RPMI8226 (cell line): Measurements from ENCODE around the gene TMIGD3.
A peak's percentile ranks its signal among the peaks of the same experiment; 100 is the strongest.

Experiments
- DNase-seq: peaks from one replicate; pipeline ENCODE4 v3.0.0-alpha.2; 2015

Gene TMIGD3

DNA sequence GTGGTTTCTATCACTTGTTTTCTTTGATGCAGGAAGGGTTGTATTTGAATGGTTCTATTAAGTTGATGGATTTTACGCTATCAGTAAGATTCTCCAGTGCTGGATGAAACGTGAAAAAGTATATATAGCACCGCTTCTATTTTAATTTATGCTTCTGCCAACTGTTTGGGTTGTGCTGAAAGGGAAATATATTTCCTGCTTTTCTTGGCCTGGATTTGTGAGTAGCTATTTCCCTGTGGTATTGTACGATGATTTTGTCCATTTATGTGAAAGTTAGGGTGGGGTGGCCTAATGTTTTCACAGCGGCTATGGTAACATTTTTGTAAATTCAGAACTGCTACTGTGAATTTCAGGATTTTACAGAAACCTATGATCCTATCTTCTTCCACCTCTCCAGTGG is 29.3 kb downstream of the TMIGD3 start:
- no peak for DNase-seq

GRCh38 chr1:111471538-111471937 is 31.9 kb downstream of the TMIGD3 start:
- DNase-seq, result no peak

DNA sequence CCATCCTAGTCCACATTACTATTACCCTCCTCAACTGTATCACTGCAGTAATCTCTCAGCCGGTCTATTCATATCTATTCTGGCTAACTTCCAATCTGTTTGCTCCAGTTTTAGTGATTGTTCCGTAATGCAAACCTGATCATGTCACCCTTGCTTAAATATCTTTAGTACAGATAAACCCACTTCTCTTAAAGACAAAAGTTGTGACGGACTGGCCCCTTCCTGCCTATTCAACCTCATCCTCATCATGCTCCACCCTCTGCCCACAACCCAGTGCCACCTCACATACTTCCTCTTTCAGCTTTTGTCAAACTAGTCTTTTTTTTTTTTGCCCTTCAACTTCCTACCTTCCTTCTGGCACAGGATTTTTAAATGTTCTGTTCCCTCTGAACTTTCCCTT is 32.4 kb downstream of the TMIGD3 start:
- peak; percentile 30 for DNase-seq

DNA sequence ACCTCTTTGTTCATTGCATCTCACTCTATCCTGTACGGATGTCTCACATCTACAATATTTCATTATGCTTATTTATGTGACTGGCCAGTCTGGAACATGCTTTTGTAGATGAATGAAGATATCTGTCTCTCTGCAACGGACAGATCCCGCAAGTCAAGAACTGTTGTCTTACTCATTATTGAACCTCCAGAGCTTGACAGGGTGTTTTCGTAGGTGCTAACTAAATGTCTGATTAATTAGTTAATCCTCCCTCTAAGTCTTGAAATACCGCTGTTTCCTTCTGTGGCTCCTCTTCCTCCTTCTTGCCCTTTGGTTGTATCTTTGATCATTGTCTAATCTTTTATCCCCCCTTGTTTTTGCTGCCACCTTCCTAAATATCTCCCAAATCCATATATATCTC is 32.8 kb downstream of the TMIGD3 start:
- DNase-seq, result no peak

GRCh38 chr1:111469539-111469938 is 33.9 kb downstream of the TMIGD3 start:
- no peak for DNase-seq

GRCh38 chr1:111468717-111469100 is 34.7 kb downstream of the TMIGD3 start:
- no peak for DNase-seq

DNA sequence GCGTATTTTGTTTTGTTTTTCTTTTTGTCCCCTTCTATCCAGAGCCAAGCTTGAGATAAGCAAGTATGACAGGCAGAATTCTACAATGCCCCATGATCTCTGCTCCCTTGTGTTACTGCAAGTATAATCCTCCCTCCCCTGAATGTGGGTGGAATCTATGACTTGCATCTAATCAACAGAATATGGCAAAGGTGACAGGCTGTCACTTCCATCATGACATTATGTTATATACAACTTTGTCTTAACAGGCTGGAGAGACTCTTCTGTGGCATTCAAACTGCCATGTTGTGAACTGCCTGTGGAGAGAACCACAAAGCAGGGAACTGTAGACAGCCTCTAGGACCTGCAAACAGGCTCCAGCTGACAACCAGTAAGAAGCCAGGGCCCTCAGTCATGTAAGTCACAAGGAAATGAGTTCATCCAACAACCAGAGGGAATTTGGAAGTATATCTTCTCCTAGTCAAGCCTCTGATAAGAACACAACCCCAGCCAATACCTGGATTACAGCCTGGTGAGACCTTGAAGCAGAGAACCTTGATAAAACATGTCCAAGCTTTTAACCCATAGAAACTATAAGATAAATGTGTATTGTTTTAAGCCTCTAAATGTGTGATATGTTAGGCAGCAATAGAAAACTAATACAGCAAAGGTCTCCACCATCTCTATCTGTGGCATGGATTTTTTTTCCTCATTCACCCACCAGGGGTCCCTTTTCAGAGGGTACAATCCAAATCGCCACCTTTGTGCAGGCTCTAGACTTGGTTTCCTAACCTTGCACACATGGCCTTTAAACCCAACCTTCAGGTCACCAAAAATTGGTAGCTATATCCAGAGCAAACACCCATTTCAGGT is 35.3 kb downstream of the TMIGD3 start:
- no peak for DNase-seq

DNA sequence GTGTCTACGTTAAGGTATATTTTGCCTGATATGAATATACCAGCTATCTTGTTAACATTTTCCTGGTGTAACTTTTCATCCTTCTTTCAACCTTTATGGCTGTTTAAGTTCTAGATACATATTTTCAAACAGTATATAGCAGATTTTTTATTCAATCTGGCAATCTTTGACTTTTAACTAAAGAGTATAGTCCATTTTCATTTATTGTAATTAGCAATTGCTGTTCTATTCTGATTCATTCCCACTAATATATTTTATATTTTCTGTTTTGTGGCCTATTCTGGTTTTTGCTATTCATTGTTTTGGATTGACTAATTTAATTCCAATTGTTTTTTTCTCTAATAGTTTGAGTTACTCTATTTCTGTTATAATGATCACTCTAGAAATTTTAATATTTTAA is 37.0 kb downstream of the TMIGD3 start:
- DNase-seq, result no peak

DNA sequence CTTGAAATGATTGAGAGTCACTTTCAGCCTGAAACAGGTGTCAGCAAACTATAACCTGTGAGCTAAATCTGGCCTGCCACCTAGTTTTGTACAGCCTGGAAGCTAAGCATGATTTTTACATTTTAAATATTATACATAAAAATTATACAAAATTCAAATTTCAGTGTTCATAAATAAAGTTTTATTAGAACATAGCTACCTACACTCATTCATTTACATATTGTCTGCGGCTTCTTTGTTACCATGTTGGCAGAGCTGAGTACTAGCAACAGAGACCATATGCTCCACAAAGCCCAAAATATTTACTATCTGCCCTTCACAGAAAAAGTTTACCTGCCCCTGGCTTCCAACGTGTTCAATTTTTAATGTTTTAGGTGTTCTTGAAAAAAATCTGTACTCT is 37.7 kb downstream of the TMIGD3 start:
- no peak for DNase-seq

DNA sequence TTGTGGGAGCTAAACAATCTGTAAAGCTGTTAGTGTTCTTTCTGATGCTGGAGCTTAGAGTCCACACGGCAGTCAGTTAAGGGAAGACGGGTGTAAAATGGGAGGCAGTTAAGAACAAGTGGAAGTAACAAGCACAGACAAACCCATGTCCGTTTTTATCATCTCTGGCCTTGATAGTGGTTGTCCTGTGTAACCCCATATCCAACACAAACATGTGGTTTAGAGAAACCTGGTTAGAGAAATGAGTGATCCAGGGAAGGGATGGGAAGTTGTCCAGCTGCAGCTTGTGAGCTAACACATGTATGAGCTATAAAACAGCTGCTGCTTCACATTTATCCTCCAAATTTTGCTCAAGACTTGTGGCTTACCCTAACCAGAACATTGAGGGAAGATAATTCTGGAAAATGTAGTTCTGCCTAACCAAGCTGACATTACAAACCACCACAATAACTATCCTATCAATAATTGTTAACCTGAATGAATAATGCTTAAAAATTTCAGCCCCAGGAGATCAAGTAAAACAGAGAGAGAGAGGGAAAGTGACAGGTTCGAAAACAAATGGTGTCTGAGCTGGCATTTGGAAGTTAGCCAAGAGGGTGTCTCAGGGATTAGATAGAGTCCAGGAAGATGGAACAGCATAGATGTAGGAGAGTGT is 40.3 kb downstream of the TMIGD3 start:
- no peak for DNase-seq

GRCh38 chr1:111462370-111463028 is 40.9 kb downstream of the TMIGD3 start:
- DNase-seq, result no peak

GRCh38 chr1:111461765-111462164 is 41.7 kb downstream of the TMIGD3 start:
- no peak for DNase-seq

DNA sequence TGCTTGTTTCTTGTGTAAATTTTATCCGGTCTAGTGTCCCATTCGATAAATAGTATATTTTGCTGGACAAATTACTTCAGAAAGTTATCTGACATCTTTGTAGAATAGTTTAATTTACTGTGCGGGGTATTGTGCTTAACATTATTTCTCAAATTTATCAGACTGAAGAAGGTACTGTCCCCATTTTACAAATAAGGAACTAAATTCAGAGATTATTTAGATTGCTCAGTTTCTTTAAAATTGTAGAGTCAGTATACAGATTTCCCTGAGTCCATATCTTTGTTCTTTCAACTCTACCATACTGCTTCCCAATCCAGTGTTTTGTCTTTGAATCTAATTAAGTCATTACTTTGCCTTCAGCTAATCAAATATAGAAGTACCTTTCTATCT is 47.8 kb downstream of the TMIGD3 start:
- no peak for DNase-seq

DNA sequence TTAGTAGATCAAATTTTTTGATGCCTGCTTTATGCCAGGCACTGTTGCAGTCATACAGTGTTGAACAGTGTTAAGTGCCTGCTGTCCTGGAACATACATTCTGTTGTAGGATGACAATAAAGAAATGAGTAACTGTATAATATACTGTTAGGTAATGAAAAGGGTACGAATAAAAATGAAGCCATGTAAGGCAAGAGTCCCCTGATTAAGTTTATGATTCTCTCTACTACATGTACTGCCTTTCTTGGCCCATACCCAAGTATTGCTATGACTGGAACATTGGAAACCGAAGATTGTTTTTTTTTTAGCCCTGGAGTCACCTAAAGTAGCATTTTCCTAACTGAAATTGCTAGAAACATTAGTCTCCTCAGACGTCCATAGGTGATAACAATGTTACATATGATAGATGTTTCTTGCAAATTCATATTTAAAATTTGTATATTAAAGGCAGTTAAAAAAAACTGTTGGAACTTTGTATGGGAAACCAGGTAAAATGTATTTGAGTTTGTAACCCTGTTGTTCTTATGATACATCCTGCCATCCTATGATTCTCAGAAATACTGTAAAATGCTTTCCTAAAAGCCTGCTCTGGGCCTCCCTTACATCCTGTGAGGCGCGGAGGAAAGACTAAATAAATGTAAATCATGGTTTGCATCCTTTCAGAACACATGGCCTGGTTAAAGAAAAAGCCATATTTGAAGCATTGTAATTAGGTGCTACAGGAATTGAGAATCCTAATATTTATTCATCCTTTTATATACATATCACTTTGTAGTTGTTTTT is 48.4 kb downstream of the TMIGD3 start:
- no peak for DNase-seq

- no peak for DNase-seq
Measured at GRCh38 chr1:111453706-111454105, 49.7 kb downstream of the TMIGD3 start.

DNA sequence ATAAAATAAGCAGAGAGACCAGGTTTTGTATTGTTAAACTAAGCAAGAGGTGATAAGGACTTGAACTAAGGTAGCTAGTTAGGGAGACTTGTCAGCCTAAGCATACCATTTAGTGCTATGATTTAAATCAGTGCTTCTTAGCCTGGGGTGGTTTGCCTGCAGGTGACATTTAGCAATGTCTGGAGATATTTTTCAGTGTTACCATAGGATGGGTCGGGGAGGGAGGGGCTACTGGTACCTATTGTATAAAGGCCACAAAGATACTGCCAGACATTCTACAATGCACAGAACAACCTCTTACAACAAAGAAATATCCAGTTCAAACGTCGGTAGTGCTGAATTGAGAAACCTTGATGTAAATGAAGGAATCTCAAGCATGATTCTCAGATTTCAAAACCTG is 50.9 kb downstream of the TMIGD3 start:
- DNase-seq, result no peak

- no peak for DNase-seq
Measured at GRCh38 chr1:111450185-111450584, 53.2 kb downstream of the TMIGD3 start.

- no peak for DNase-seq
Measured at GRCh38 chr1:111449703-111450017, 53.8 kb downstream of the TMIGD3 start.

GRCh38 chr1:111448918-111449702 is 54.3 kb downstream of the TMIGD3 start, which contains the start of the genes ATP5PB and WDR77:
TSS of gene ATP5PB (plus strand) at chr1:111449464. CDS start at chr1:111449542, 78 bp downstream.
TSS of gene WDR77 (minus strand) at chr1:111449256. CDS start at chr1:111449169, 87 bp downstream.
- DNase-seq, result peak; percentile 97

- peak; percentile 12 for DNase-seq
Measured at GRCh38 chr1:111448482-111448917, 54.9 kb downstream of the TMIGD3 start.

DNA sequence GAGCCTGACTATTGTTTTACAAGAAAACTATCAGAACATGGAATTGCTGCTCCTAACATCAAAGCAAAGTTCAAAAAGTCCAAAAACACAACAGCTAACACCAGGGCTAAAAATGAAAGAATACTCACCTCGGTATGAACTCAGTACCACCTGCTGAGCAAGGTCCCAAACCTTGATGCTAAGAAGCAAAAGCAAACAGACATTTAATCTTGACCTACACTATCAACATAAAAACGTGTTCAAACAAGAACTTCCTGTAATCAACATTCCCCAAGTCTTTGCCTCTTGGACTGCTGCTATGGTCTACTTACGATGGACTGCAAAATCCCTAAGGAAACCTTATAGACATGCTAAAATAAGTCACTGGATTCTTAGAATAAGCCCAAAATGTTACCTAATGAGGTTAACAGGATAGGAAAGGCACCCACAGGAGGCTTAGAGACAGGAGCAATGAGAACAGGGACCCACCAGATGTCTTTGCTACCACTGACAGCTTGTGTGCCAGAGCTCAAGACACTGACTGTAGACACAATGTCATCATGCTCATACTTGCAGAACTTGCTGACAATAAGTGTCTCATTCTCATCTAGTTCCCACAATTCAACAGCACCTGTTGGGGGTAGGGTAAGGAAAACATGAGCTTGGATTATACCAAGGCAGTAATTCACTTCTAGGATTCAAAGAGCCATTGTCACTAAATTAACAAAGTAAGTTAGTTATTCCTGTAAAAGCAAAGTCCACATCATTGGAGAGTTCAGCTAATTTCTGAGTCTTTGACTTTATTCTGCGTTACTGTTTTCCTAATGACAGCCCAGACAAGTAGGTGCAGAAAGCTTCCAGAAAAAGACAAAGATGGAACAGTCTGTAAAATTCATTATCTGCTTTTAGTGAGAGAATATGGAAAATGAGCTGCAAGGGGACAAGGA is 56.2 kb downstream of the TMIGD3 start:
- no peak for DNase-seq
